ENCODE data around the gene PLCB3. TPM values are rescaled to one million over a fixed set of nuclear protein-coding genes. Genes with fewer than 3 reads are reported as not detected.
A peak's percentile ranks its signal among the peaks of the same experiment; 100 is the strongest.

Gene PLCB3
- total RNA-seq, 4 donors from 2014 or later = 196 to 453 (median 359) TPM

DNA sequence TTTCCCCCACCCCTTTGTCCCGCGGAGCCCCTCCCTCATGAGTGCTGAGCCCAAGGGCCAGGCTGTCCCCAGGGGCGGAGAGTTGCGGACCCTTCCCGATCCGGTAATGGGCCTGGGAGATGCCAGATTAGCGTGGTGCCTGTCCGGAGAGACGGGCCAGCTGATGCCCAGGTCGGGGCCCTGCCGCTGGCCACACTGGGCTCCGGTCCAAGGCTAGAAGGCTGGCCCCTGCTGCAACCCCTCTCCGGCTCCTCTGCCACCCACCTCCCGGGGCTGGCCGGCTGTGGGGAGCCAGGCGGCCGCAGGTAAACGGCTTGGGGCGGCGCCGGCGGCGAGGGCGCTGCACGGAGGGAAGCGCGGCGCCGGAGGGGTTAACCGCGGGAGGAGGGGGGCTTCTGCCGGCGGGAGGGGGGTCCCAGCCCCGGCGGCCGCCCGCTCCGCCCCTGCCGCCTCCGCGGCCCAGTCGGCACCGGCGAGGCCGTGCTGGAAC lies 40.0 kb downstream of the PLCB3 start, which contains the start of gene KCNK4:
Gene KCNK4 (plus strand): TSS at position 41 of the 490 bp plus-strand sequence. CDS start 1,717 bp downstream, outside the sequence.
- peak in 1 of 3 donors; percentile 41 for DNase-seq
- Histone ChIP-seq H3K9me3 (no peaks in the 10 kb centered on the region), H3K4me1 (peaks cover 0 to 22% (median 12%) of the 10 kb centered on the region in 4 donors), H3K27me3 (peaks cover 0 to 35% of the 10 kb centered on the region in 2 donors), H3K4me3 (peak within 1 kb of the TSS; percentile 5 to 47 (median 44)), H3K36me3 (no peaks in the 10 kb centered on the region), H3K27ac (no peak within 1 kb of the TSS)
- TF ChIP-seq POLR2A (IDR thresholded peaks at IDR 0.05) = no peak
- TF ChIP-seq, protein P1, sequence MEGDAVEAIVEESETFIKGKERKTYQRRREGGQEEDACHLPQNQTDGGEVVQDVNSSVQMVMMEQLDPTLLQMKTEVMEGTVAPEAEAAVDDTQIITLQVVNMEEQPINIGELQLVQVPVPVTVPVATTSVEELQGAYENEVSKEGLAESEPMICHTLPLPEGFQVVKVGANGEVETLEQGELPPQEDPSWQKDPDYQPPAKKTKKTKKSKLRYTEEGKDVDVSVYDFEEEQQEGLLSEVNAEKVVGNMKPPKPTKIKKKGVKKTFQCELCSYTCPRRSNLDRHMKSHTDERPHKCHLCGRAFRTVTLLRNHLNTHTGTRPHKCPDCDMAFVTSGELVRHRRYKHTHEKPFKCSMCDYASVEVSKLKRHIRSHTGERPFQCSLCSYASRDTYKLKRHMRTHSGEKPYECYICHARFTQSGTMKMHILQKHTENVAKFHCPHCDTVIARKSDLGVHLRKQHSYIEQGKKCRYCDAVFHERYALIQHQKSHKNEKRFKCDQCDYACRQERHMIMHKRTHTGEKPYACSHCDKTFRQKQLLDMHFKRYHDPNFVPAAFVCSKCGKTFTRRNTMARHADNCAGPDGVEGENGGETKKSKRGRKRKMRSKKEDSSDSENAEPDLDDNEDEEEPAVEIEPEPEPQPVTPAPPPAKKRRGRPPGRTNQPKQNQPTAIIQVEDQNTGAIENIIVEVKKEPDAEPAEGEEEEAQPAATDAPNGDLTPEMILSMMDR (IDR thresholded peaks at IDR 0.05) = no peak

DNA sequence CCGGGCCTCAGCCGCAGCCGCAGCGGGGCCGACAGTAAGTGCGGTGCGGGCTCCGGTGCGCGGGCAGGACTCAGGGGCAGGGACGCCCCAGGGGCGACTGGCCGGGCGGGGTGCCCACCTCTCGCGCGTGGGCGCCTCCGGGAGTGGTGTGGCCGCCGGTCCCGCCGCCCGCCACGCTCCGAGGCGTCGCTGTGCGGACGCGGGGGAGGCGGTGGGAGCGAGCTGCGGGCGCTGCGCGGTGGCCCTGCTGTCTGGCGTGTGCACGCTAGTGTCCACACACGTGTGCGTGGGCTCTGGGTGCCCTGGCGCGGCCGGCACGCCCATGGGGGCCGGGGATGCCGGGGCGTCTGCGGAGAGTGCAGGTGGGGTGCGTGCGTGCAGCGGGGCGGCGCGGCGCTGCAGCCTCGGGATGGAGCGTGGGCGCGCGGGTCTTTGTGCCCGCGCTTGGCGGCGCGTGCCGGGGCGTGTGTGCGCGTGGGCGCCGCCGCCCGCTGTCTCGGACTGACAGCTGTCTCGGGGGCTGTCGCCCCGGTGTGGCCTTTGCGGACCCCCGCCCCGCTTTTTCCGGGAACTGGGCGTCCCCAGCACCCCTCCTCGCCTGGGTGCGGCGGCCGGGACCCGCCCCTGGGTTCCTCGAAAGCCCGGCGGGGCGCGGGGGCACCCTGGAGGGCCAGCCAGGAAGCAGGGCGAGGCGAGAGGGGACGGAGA lies 40.6 kb downstream of the PLCB3 start:
- Histone ChIP-seq H3K9me3 (no peaks in the 10 kb centered on the region), H3K4me1 (peaks cover 0 to 16% (median 11%) of the 10 kb centered on the region in 4 donors), H3K27ac (no peak overlapping the region), H3K27me3 (peaks cover 0 to 41% of the 10 kb centered on the region in 2 donors), H3K4me3 (peak overlapping the region; percentile 5 to 47 (median 44)), H3K36me3 (no peaks in the 10 kb centered on the region)
- peak in 1 of 3 donors; percentile 48 for DNase-seq
- TF ChIP-seq, protein P1 (IDR thresholded peaks at IDR 0.05) = no peak

DNA sequence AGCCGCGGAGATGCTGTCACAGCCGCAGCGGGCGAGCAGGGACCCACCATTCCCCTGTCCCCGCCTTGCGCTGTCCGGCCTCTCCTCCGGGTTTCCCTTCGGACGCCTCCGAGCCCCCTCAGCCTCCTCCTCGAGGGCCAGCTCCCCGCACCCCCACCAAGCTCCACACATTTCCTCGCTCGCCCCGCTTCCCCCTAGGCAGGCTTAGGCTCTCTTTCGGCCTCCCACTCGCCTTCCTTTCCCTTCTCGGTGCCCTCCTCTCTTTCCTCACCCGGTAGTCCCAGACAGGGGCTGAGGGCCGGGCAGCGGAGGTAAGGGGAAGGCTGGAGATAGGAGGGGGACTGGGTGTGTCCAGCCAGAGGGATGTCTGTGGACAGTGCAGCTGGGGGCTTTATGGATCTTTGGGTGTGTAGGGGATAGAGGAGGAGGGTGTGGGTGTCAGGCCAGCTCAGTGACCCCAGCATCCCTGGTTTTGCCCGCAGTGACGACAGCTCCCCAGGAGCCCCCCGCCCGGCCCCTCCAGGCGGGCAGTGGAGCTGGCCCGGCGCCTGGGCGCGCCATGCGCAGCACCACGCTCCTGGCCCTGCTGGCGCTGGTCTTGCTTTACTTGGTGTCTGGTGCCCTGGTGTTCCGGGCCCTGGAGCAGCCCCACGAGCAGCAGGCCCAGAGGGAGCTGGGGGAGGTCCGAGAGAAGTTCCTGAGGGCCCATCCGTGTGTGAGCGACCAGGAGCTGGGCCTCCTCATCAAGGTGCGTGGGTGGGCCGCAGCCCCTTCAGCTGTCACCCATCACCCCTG lies 41.3 kb downstream of the PLCB3 start:
- peak in 1 of 3 donors; percentile 43 for DNase-seq
- H3K9me3 ChIP-seq = no peaks in the 10 kb centered on the region
- peaks cover 0 to 48% of the 10 kb centered on the region in 2 donors for H3K27me3 ChIP-seq
- H3K36me3 ChIP-seq = no peaks in the 10 kb centered on the region
- TF ChIP-seq, protein P1 (IDR thresholded peaks at IDR 0.05) = no peak
- TF ChIP-seq POLR2A (IDR thresholded peaks at IDR 0.05) = no peak
- H3K27ac ChIP-seq = no peak overlapping the region
- H3K4me1 ChIP-seq = peaks cover 0 to 16% (median 11%) of the 10 kb centered on the region in 4 donors
- H3K4me3 ChIP-seq = peak overlapping the region; percentile 5 to 47 (median 44)

DNA sequence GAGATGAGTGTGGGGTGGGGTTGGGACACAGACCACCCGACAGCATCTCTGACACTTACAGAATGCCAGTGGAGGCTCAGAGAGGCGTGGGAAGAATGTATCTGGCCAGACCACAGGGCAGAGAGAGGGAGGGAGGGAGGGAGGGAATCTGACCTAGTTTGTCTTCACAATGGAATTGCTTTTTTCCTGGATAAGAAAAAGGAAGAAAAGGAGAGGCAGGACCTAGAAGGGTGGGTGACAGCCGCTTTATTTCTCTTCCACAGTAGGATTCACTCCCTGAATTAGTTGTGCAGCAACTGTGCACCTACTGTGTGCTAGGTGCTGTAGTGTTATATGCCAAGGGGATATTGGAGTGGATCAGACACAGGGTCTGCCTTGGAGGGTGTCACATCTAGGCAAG lies 43.4 kb downstream of the PLCB3 start:
- H3K4me3 ChIP-seq = no peak overlapping the region
- H3K27ac ChIP-seq = no peak overlapping the region
- no peaks in the 10 kb centered on the region for H3K9me3 ChIP-seq
- H3K4me1 ChIP-seq = peaks cover 0 to 25% (median 17%) of the 10 kb centered on the region in 4 donors
- no peaks in the 10 kb centered on the region for H3K36me3 ChIP-seq
- DNase-seq = no peak
- H3K27me3 ChIP-seq = peaks cover 0 to 66% of the 10 kb centered on the region in 2 donors
- TF ChIP-seq, protein P1 (IDR thresholded peaks at IDR 0.05) = no peak
- no peak for TF ChIP-seq POLR2A (IDR thresholded peaks at IDR 0.05)

DNA sequence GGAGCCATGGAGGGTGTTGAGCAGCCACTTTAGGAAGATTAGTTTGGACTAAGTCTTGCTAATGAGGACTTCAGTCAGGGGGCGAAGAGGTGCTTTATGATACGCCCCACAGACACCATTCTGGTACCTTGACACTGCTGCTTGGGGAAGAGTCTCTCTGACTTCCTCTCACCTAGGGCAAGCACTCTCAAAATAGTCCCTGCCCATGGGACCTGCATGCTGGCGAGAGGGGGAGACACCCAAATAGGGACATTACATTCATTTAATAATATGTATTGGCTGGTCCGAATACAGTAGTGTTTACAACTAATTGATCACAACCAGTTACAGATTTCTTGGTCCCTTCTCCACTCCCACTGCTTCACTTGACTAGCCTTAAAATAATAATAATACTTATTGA lies 44.4 kb downstream of the PLCB3 start:
- Histone ChIP-seq H3K27me3 (peaks cover 0 to 68% of the 10 kb centered on the region in 2 donors), H3K9me3 (no peaks in the 10 kb centered on the region), H3K4me1 (peaks cover 0 to 35% (median 27%) of the 10 kb centered on the region in 4 donors), H3K27ac (no peak overlapping the region), H3K36me3 (no peaks in the 10 kb centered on the region), H3K4me3 (no peak overlapping the region)
- no peak for DNase-seq
- no peak for TF ChIP-seq POLR2A (IDR thresholded peaks at IDR 0.05)
- TF ChIP-seq, protein P1 (IDR thresholded peaks at IDR 0.05) = no peak

Measured in Peyer's patch (tissue), 4 donors.